GM12878 (cell line): ENCODE measurements around the gene PARN. TPM values are rescaled to one million over a fixed set of nuclear protein-coding genes. Genes with fewer than 3 reads are reported as not detected.
"Not testable (repeated sequence)": the region's sequence is repeated elsewhere in the genome, so short reads cannot be mapped to it uniquely, and the experiment has no call there.

Experiments used
- ATAC-seq: fragments of 200-7000 bp; cut with Tn5 transposase; 3 replicates; pipeline ENCODE4 v1.9.1; 2020; ENCODE audit warnings: mild to moderate bottlenecking, moderate library complexity
- BruUV-seq: library from RNA; stranded (reverse); fragments of 400-500 nt; replicated peaks from 2 replicates; lab custom pipeline; 2021; lab: Mats Ljungman, UMichigan
- CTCF ChIA-PET: fragments of 300-600 bp; sonication (Branson Sonifier 250); formaldehyde crosslinking; extraction: SDS; loops from one replicate; lab custom pipeline; 2021; ENCODE audit warnings: inconsistent platforms; lab: Yijun Ruan, JAX
- POLR2A ChIA-PET: fragments of 350-600 bp; formaldehyde crosslinking; extraction: SDS; loops from one replicate; lab custom pipeline; 2021; ENCODE audit warnings: inconsistent platforms; lab: Charles Lee
- RAD21 ChIA-PET: fragments of 300-600 bp; sonication (Branson Sonifier 250); formaldehyde crosslinking; loops from one replicate; lab custom pipeline; 2023; ENCODE audit warnings: antibody characterized with exemption; ENCODE audit not compliant: unreplicated experiment; lab: Charles Lee
- SMC1A ChIA-PET: fragments of 300-600 bp; sonication (Branson Sonifier 250); formaldehyde crosslinking; loops from one replicate; lab custom pipeline; 2023; ENCODE audit not compliant: unreplicated experiment, uncharacterized antibody; lab: Charles Lee
- DNase-seq: peaks from one replicate; pipeline ENCODE4 v3.0.0-alpha.2; 2011; ENCODE audit warnings: low read depth, low spot score
- FAIRE-seq: peaks from 3 replicates; lab custom pipeline; 2011; peaks lifted over from hg19 to GRCh38; lab: Jason Lieb, UNC
- H2AFZ ChIP-seq: 2 replicates; pipeline ENCODE4 v1.6.0; 2011; ENCODE audit warnings: low read depth, low read length, control low read depth; ENCODE audit not compliant: control insufficient read depth
- H3K27ac ChIP-seq: 2 replicates; pipeline ENCODE4 v1.5.1; 2011; ENCODE audit warnings: control low read depth; ENCODE audit not compliant: control insufficient read depth, insufficient read depth
- H3K27me3 ChIP-seq, 2 experiments: replicated peaks in 1 of 2; 2 replicates each; pipeline versions ENCODE4 v1.6.0 to v1.6.1; 2011; ENCODE audit warnings: low read length in 1 of 2; ENCODE audit not compliant: control insufficient read depth in 2 of 2, insufficient read depth in 2 of 2
- H3K36me3 ChIP-seq, 2 experiments: 2 replicates each; pipeline ENCODE4 v1.5.1; 2011; ENCODE audit warnings: low read length in 1 of 2; ENCODE audit not compliant: control insufficient read depth in 2 of 2, insufficient read depth in 2 of 2
- H3K4me1 ChIP-seq: 2 replicates; pipeline ENCODE4 v1.6.1; 2011; ENCODE audit warnings: mild to moderate bottlenecking, low read length, moderate library complexity, mixed read lengths; ENCODE audit not compliant: control insufficient read depth, insufficient read depth
- H3K4me2 ChIP-seq: 2 replicates; pipeline ENCODE4 v1.6.0; 2011; ENCODE audit warnings: control low read depth; ENCODE audit not compliant: control insufficient read depth, insufficient read depth
- H3K4me3 ChIP-seq: fragments of 200-600 bp; sonication (generic); 2 replicates; pipeline ENCODE4 v1.5.1; 2016
- H3K79me2 ChIP-seq: 2 replicates; pipeline ENCODE4 v1.6.0; 2011; ENCODE audit warnings: low read length; ENCODE audit not compliant: control insufficient read depth, insufficient read depth
- H3K9ac ChIP-seq: 2 replicates; pipeline ENCODE4 v1.8.0; 2011; ENCODE audit warnings: low read length, control low read depth, mixed read lengths; ENCODE audit not compliant: control insufficient read depth, insufficient read depth
- H3K9me3 ChIP-seq: replicated peaks from 3 replicates; pipeline ENCODE4 v1.5.1; 2011; ENCODE audit warnings: mild to moderate bottlenecking, low read length; ENCODE audit not compliant: control insufficient read depth, insufficient read depth
- H4K20me1 ChIP-seq: 2 replicates; pipeline ENCODE4 v1.6.0; 2011; ENCODE audit not compliant: control insufficient read depth, insufficient read depth
- ASH2L ChIP-seq: fragments of 300-600, 200-600 bp; sonication (generic); IDR thresholded peaks from 2 replicates; pipeline ENCODE4 v1.6.1; 2017; ENCODE audit warnings: low read depth, mild to moderate bottlenecking, borderline replicate concordance
- BHLHE40 ChIP-seq, 2 experiments: fragments of 450-650 bp in 1 of 2; IDR thresholded peaks; 2 replicates each; pipeline ENCODE4 v1.6.1; 2011 to 2017; ENCODE audit warnings: low read depth in 2 of 2, borderline replicate concordance in 1 of 2, improper control_type of control experiment in 1 of 2, low read length in 1 of 2, mild to moderate bottlenecking in 1 of 2
- CBX3 ChIP-seq: fragments of 200-600 bp; sonication (generic); IDR thresholded peaks from 2 replicates; pipeline ENCODE4 v1.6.1; 2016; ENCODE audit warnings: low read depth, borderline replicate concordance
- DPF2 ChIP-seq: fragments of 450-650 bp; IDR thresholded peaks from 2 replicates; pipeline ENCODE4 v1.6.1; 2017; ENCODE audit warnings: mild to moderate bottlenecking
- FOXK2 ChIP-seq: fragments of 450-650 bp; IDR thresholded peaks from 2 replicates; pipeline ENCODE4 v1.6.1; 2017; ENCODE audit warnings: mild to moderate bottlenecking, moderate library complexity
- KAT2A ChIP-seq: conservative IDR thresholded peaks from 2 replicates; pipeline ENCODE4 v1.6.1; 2011; ENCODE audit warnings: low read depth, low read length; ENCODE audit not compliant: control insufficient read depth
- MYB ChIP-seq: fragments of 150-350 bp; IDR thresholded peaks from 2 replicates; pipeline ENCODE4 v1.6.1; 2014; ENCODE audit warnings: mild to moderate bottlenecking, low read depth, low read length, borderline replicate concordance
- NBN ChIP-seq: fragments of 450-650 bp; IDR thresholded peaks from 2 replicates; pipeline ENCODE4 v1.6.1; 2016
- NFYA ChIP-seq: IDR thresholded peaks from 2 replicates; pipeline ENCODE4 v1.6.1; 2011; ENCODE audit warnings: low read depth, mild to moderate bottlenecking, low read length, improper control_type of control experiment, borderline replicate concordance
- NRF1 ChIP-seq: conservative IDR thresholded peaks from 2 replicates; pipeline ENCODE4 v1.6.1; 2011; ENCODE audit warnings: mild to moderate bottlenecking, low read depth, low read length, improper control_type of control experiment
- POLR2A ChIP-seq: IDR thresholded peaks from 2 replicates; pipeline ENCODE4 v1.6.1; 2011; ENCODE audit warnings: low read depth, mild to moderate bottlenecking, low read length
- RUNX3 ChIP-seq: IDR thresholded peaks from 2 replicates; pipeline ENCODE4 v1.6.1; 2012; ENCODE audit warnings: low read length, inconsistent platforms
- TARDBP ChIP-seq: IDR thresholded peaks from 2 replicates; pipeline ENCODE4 v1.6.1; 2016; ENCODE audit warnings: borderline replicate concordance
- TBL1XR1 ChIP-seq: IDR thresholded peaks from 2 replicates; pipeline ENCODE4 v1.6.1; 2012; ENCODE audit warnings: low read depth, low read length, improper control_type of control experiment
- TCF3 ChIP-seq: IDR thresholded peaks from 2 replicates; pipeline ENCODE4 v1.6.1; 2012; ENCODE audit warnings: low read depth, mild to moderate bottlenecking, low read length, borderline replicate concordance; ENCODE audit not compliant: insufficient read depth
- ZBTB4 ChIP-seq: fragments of 450-650 bp; formaldehyde crosslinking; IDR thresholded peaks from 2 replicates; pipeline ENCODE4 v1.4.0; 2022; ENCODE audit warnings: mild to moderate bottlenecking, moderate library complexity
- WGBS: methylation state at CpG from one replicate; pipeline ENCODE4 v1.1.6; 2016; ENCODE audit warnings: low lambda C conversion rate; ENCODE audit not compliant: insufficient replicate concordance, insufficient coverage; ENCODE audit errors: missing lambda C conversion rate; 5-methylcytosine and 5-hydroxymethylcytosine counted together
- in situ Hi-C: fragments of 300-500 bp; cut with MboI; formaldehyde crosslinking; loops from 9 replicates; pipeline ENCODE4 v1.14.3; 2018; ENCODE audit warnings: mixed read lengths
- intact Hi-C: fragments of 100-400 bp; cut with micrococcal nuclease; formaldehyde crosslinking; loops from one replicate; pipeline ENCODE4 v1.14.2; 2022; ENCODE audit not compliant: unreplicated experiment
- polyA plus RNA-seq, 11 experiments: library from polyadenylated mRNA; depleted of rRNA in 4 of 11; unstranded in 6 of 11; stranded (reverse) in 5 of 11; fragments of >200 nt; fragmentation: Nextera tagmentation in 4 of 11; fragmentation: Illumina TruSeq in 1 of 11; extraction: Ambion mirVana in 4 of 11; extraction: Trizol in 1 of 11; gene quantifications; 1 replicate in 1 of 11; 2 replicates in 10 of 11; pipeline versions ENCODE4 v1.2.1 to v1.2.3, GENCODE V29; 2011 to 2016; ENCODE audit warnings: inconsistent platforms in 2 of 11, missing spikeins in 2 of 11, low read depth in 1 of 11
- total RNA-seq, 4 experiments: library from RNA; depleted of rRNA in 3 of 4; stranded (reverse); fragments of >200 nt in 3 of 4; fragmentation: Illumina TruSeq in 1 of 4; extraction: Trizol in 1 of 4; gene quantifications; 2 replicates each; pipeline versions ENCODE4 v1.2.1 to v1.2.3, GENCODE V29; 2013 to 2021

PARN gene
- total and polyA plus RNA-seq, 10 of the 15 experiments (the other 5 are each of a cell fraction or from before 2014, with no cell fraction given), result 15.6 to 77.3 (median 47.7) TPM

- H2AFZ ChIP-seq, BruUV-seq, H3K36me3 ChIP-seq, in situ Hi-C loops, H3K4me2 ChIP-seq, H3K79me2 ChIP-seq, POLR2A ChIA-PET, DNase-seq, H3K27me3 ChIP-seq, H3K9me3 ChIP-seq, H3K4me3 ChIP-seq, FAIRE-seq, H3K4me1 ChIP-seq, H4K20me1 ChIP-seq, H3K27ac ChIP-seq, H3K9ac ChIP-seq, ATAC-seq, intact Hi-C loops, RAD21 ChIA-PET: not testable (repeated sequence)
- WGBS, result 86% methylated on average over 14 of the region's 14 CpGs
- ChIA-PET SMC1A (interaction anchor here (1.2 kb wide), 1 partner anchor 15 kb away, joined by 3 read pairs; no protein-coding TSS in a partner anchor), CTCF (interaction anchor here (1.1 to 1.2 kb wide), 2 partner anchors 10 to 11 kb away, joined by 3 read pairs; no protein-coding TSS in a partner anchor)
Observed at GRCh38 chr16:14428971-14429637, 201.0 kb downstream of the PARN start.

GRCh38 chr16:14428043-14428442 is 202.0 kb downstream of the PARN start:
- DNase-seq, result no peak
- no peak overlapping the region for H2AFZ ChIP-seq
- H3K27me3 ChIP-seq, result no peaks in the 10 kb centered on the region
- H3K4me1 ChIP-seq, result no peaks in the 10 kb centered on the region
- intact Hi-C loops (no loop called here), in situ Hi-C loops (no loop called here)
- POLR2A ChIA-PET, result no interaction called here
- ATAC-seq, result no peak; the same call in 2 of the 3 replicates
- H3K27ac ChIP-seq, result no peak overlapping the region
- no peak overlapping the region for H3K4me3 ChIP-seq
- FAIRE-seq, result no peak
- WGBS, result 98% methylated on average over 4 of the region's 4 CpGs
- no peaks in the 10 kb centered on the region for H4K20me1 ChIP-seq
- SMC1A ChIA-PET, result interaction anchor here (0.7 kb wide), 1 partner anchor 795 kb away, joined by 3 read pairs; no protein-coding TSS in a partner anchor
- H3K9me3 ChIP-seq, result no peaks in the 10 kb centered on the region
- no peaks in the 10 kb centered on the region for H3K36me3 ChIP-seq
- no TSS peak for BruUV-seq
- H3K9ac ChIP-seq, result no peak overlapping the region
- H3K4me2 ChIP-seq, result no peak overlapping the region
- H3K79me2 ChIP-seq, result no peaks in the 10 kb centered on the region
- RAD21 ChIA-PET, result no interaction called here
- CTCF ChIA-PET, result interaction anchor here (1.1 kb wide), 1 partner anchor 10 kb away, joined by 3 read pairs; no protein-coding TSS in a partner anchor
- TF ChIP-seq FOXK2, result no peak
- no peak for TF ChIP-seq ASH2L
- TF ChIP-seq NBN, result no peak
- TF ChIP-seq POLR2A, result no peak
- TF ChIP-seq DPF2, result no peak
- no peak for TF ChIP-seq MYB
- TF ChIP-seq TCF3, result no peak
- TF ChIP-seq TARDBP, result no peak
- TF ChIP-seq TBL1XR1, result no peak
- no peak for TF ChIP-seq NRF1
- no peak for TF ChIP-seq NFYA
- no peak for TF ChIP-seq CBX3
- no peak for TF ChIP-seq RUNX3
- TF ChIP-seq ZBTB4 (CRISPR knock-in tag), result no peak
- TF ChIP-seq KAT2A, result no peak
- no peak for TF ChIP-seq BHLHE40 (IDR thresholded peaks at IDR 0.05; ENCODE audit: borderline replicate concordance in 1 of 2, low read depth in 2 of 2, low read length in 1 of 2)
